K562 (cell line): ENCODE measurements around the gene TAF11L13.
"Not testable (repeated sequence)": the region's sequence is repeated elsewhere in the genome, so short reads cannot be mapped to it uniquely, and the experiment has no call there.

Source experiments
- FOXJ3 ChIP-seq: sonication (generic); formaldehyde crosslinking; IDR thresholded peaks from 2 replicates; pipeline ENCODE4 v1.4.0; 2020; ENCODE audit warnings: mild to moderate bottlenecking, missing genetic modification reagents
- KAT2B ChIP-seq: IDR thresholded peaks from one replicate; pipeline ENCODE4 v1.6.1; 2012; ENCODE audit warnings: low read depth, mild to moderate bottlenecking, control low read depth, inconsistent platforms, low read length, moderate library complexity
- MEF2D ChIP-seq: conservative IDR thresholded peaks from 2 replicates; pipeline ENCODE4 v1.6.1; 2016; ENCODE audit warnings: low read depth, missing genetic modification characterization, missing compliant biosample characterization
- POLR2A ChIP-seq: fragments of 450-650 bp; conservative IDR thresholded peaks from 2 replicates; pipeline ENCODE4 v1.6.1; 2016
- PTBP1 ChIP-seq: fragments of 200-400 bp; formaldehyde crosslinking; IDR thresholded peaks from 2 replicates; pipeline ENCODE4 v1.6.1; 2017; ENCODE audit warnings: low read depth, low read length
- PURB ChIP-seq: sonication (generic); formaldehyde crosslinking; IDR thresholded peaks from 2 replicates; pipeline ENCODE4 v1.9.0; 2021; ENCODE audit warnings: low read depth, mild to moderate bottlenecking, missing genetic modification reagents
- TSHZ1 ChIP-seq: fragments of 250-450 bp; sonication (Bioruptor Pico); IDR thresholded peaks from 2 replicates; pipeline ENCODE4 v1.4.0; 2020; ENCODE audit warnings: mild to moderate bottlenecking, moderate library complexity

- TF ChIP-seq FOXJ3; KAT2B; MEF2D (tag); PURB (CRISPR knock-in tag); PTBP1; POLR2A; TSHZ1: not testable (repeated sequence)
Observed at GRCh38 chr5:17655201-17655759, 23.4 kb downstream of the TAF11L13 start.
